GM12864 (cell line): ENCODE data around the gene SMIM41.

Source experiments
- DNase-seq: peaks from one replicate; pipeline ENCODE4 v3.0.0-alpha.2; 2011; ENCODE audit warnings: low read depth
- H3K4me3 ChIP-seq: 2 replicates; pipeline ENCODE4 v1.5.1; 2011; ENCODE audit warnings: mild to moderate bottlenecking, low read depth, low read length, control low read depth
- TF ChIP-seq, protein P1 (sequence below): IDR thresholded peaks from 2 replicates; pipeline ENCODE4 v1.5.1; 2011; ENCODE audit warnings: low read depth, mild to moderate bottlenecking, moderate library complexity, low read length, control low read depth, inconsistent platforms; ENCODE audit errors: missing control alignments

Gene SMIM41

DNA sequence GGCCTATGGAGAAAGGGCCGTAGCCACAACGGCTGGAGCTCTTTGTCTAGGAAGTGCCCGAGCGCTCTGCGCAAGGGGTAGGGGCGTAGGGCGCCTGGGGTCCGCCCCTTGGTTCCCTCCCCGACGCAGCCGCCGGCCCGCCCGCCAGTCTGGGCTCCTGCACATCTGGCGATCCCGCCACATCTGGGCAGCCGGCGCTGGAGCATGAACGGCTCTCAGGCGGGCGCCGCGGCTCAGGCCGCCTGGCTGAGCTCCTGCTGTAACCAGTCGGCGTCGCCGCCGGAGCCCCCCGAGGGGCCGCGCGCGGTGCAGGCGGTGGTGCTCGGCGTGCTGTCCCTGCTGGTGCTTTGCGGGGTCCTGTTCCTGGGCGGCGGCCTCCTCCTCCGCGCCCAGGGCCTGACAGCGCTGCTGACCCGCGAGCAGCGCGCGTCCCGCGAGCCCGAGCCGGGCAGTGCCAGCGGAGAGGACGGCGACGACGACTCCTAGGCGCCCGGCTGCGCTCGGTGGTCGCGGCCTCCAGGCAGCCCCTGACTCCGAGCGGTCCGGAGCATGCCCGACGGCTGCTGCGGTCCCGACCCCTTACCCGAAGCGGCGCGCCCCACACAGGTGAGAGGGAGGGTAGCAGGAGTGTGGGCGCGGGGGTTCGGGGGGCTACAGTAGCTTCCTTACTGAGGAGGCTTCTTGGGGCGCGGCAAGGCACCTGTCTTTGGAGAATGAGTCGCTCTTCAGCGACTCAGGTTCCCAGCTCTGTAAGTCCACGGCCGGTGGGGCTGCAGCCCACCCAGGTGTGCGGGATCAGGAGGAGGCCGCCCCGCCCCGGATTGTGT is at the start of gene SMIM41:
TSS of gene SMIM41 (plus strand) at position 129 of the 827 bp plus-strand sequence. CDS start at position 205, 76 bp downstream.
- no peak for DNase-seq
- no peak within 1 kb of the TSS for H3K4me3 ChIP-seq
- TF ChIP-seq, protein P1, sequence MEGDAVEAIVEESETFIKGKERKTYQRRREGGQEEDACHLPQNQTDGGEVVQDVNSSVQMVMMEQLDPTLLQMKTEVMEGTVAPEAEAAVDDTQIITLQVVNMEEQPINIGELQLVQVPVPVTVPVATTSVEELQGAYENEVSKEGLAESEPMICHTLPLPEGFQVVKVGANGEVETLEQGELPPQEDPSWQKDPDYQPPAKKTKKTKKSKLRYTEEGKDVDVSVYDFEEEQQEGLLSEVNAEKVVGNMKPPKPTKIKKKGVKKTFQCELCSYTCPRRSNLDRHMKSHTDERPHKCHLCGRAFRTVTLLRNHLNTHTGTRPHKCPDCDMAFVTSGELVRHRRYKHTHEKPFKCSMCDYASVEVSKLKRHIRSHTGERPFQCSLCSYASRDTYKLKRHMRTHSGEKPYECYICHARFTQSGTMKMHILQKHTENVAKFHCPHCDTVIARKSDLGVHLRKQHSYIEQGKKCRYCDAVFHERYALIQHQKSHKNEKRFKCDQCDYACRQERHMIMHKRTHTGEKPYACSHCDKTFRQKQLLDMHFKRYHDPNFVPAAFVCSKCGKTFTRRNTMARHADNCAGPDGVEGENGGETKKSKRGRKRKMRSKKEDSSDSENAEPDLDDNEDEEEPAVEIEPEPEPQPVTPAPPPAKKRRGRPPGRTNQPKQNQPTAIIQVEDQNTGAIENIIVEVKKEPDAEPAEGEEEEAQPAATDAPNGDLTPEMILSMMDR, result no peak

DNA sequence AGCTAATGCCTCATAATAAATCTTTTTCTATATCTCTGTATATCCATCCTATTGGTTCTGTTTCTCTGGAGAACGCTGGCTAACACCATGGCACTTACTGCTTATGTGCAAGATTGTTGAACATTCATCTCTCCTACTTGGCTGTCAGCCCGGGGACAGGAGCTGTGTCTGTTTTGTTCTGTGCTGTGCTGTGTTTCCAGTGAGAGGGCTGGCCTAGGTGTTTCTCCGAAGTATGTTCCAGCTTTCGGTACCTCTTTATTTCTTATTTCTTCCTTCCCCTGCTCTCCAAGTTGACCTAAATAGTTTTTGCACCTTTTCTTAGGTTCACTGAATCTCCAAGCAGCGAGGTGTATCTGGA is 47.1 kb upstream of the SMIM41 start:
- TF ChIP-seq, protein P1, result no peak
- DNase-seq, result no peak
- peak overlapping the region; percentile 13 for H3K4me3 ChIP-seq

DNA sequence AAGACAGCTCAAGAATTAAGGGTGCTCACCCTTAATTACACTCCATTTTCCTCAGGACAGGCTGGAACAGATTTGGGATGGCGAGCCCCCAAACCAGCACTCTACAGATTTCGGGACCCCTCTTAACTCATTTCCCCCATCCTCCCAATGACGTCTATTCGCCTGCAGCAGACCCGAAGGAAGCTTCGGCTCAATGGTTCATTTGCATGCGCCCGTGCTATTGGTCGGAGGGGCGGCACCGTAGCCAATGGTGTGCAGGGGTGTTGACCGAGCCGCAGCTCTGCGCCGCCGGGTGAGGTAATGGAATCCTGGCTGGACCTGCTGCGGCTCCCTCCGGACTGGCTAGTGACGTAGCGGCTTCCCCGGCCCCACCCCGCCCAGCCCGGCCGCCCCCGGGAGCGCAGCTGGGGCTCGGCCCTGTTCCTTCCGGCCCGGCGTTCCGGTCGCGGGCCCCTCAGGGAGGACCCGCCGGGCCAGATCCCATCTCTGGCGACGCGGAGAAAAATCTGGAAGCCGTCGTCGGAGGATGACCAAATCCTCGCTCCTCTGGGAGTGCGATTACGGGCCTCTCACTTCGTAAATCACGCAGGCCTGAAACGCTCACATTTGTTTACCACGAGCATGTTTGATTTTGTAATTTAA is 46.6 kb upstream of the SMIM41 start:
- DNase-seq, result peak; percentile 77
- H3K4me3 ChIP-seq, result peak overlapping the region; percentile 49
- TF ChIP-seq, protein P1, result no peak

DNA sequence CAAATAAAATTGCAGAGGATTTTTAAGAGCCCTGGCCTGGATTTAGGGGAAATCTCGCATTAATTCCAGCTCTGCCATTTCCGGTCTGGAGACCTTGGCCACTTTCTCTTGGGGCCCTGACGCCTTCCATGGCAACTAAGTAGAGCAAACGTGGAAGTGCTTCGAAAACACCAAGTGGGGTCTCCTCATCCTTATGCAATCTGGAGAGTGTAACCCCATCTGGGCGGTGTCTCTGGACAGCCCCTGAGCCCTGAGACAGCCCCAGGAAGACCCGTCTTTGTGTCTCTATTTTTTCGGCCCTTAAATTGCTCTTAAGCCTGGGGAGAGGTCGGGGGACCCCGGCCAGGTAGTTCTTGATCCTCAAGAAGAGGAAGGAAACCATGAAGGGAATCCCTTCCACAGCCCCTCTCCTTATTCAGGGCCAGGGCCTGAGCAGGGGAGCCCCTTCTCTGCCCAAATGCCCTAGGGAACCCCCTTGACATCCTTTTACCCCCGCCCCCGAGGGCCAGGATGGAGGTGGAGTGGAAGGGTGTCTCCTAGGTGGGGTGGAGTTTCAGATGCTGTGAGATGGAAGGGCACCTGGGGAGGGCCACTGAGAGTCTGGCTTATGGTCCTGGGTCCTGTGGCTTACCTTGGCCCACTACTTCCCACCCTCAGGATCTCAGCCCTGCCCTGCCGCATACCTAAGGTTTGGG is 45.9 kb upstream of the SMIM41 start:
- no peak for DNase-seq
- TF ChIP-seq, protein P1, result no peak

DNA sequence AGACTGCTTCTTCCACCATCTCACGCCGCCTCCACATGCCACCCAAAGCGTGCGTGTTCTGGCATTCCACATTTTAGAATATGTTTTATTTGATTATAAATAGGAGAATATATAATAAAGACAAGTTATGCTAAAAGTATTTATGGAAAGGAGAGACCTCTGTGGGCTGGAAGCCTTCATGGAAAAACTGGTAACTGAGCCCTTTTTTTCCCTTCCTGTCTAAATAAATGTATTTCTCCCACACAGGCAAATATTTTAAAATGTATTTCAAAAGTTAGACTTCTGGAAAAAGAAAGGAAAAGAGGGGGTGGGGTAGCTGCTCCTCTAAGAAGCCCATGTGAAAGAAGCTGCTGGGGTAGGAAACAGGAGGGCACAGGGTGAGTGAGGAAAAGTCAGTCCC is 44.3 kb upstream of the SMIM41 start:
- TF ChIP-seq, protein P1, result no peak
- no peak overlapping the region for H3K4me3 ChIP-seq
- no peak for DNase-seq

More for the DNA sequence above, 45.9 kb upstream of the SMIM41 start:
- H3K4me3 ChIP-seq, result peak overlapping the region; percentile 49

DNA sequence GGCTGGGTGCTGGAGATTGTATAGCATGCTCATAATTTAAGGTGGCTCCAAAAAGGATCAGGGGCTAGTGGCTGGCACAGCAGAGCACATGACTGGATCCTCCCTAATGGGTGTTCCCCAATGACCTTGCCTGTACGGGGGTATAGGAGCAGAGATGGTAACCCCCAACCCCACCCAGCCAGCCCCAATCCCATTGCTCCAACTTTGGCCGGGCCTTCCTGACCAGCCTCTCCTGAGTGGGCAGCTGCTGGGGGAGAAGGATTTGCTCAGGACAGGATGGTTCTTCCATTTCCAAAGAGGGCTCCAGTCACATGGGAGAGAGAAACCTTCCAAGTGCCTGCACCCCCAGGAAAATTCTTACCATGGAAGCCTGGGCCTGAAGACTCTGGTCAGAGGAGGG is 43.6 kb upstream of the SMIM41 start:
- no peak for DNase-seq
- TF ChIP-seq, protein P1, result no peak
- no peak overlapping the region for H3K4me3 ChIP-seq
